Measurements from ENCODE around the gene RFC1. TPM values are rescaled to one million over a fixed set of nuclear protein-coding genes. Genes with fewer than 3 reads are reported as not detected.
"Not testable (repeated sequence)": the region's sequence is repeated elsewhere in the genome, so short reads cannot be mapped to it uniquely, and the experiment has no call there.

The RFC1 gene
- total and polyA plus RNA-seq, 2 donors, result 24.2 to 68.6 TPM

DNA sequence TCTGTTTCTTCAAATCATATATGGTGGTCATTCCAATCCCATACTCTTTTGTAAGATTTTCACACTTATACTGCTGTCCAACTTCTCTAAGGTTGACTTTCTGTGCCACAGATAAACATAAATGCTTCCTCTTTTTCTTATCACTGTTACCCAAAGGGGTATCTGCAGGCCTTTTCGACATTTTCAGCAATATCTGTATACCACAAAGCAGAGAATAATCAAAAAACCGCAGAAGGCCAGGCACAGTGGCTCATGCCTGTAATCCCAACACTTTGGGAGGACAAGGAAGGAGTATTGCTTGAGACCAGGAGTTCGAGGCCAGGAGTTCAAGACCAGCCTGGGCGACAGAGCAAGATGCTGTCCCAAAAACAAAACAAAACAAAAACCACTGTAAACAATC, 3.1 kb upstream of the RFC1 start:
- Histone ChIP-seq H3K4me3 (ENCODE audit: low read depth, low read length) (no peak overlapping the region), H3K27ac (ENCODE audit: low read depth) (no peak overlapping the region), H3K4me1 (ENCODE audit: insufficient read depth) (no peaks in the 10 kb centered on the region), H3K36me3 (ENCODE audit: insufficient read depth) (no peaks in the 10 kb centered on the region)
- WGBS, result 67% methylated on average over 4 of the region's 4 CpGs
- DNase-seq (ENCODE audit: extremely low spot score), result no peak

DNA sequence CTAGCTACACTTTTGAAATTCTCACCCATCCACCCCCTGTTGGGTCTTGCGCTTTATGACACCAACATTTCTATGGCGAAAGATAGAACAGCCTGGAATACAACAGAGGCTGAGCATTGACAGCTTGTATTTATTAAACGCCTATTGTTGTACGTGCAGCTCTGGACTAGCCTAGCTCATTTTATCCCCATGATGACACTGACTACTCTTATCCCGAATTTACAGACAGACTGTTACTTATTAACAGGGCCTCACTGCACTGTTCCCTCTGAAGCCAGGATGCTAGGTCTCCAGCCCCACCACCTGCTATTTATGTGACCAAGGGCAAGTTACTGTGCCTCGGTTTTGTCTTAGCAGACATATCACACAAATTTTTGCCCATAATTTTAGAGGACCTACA, 1.0 kb upstream of the RFC1 start:
- 91% methylated on average over 6 of the region's 6 CpGs for WGBS
- no peak for DNase-seq (ENCODE audit: extremely low spot score)
- H3K36me3 ChIP-seq (ENCODE audit: insufficient read depth), result no peaks in the 10 kb centered on the region
- no peak overlapping the region for H3K27ac ChIP-seq (ENCODE audit: low read depth)
- no peak overlapping the region for H3K4me3 ChIP-seq (ENCODE audit: low read depth, low read length)
- H3K4me1 ChIP-seq (ENCODE audit: insufficient read depth), result no peaks in the 10 kb centered on the region

DNA sequence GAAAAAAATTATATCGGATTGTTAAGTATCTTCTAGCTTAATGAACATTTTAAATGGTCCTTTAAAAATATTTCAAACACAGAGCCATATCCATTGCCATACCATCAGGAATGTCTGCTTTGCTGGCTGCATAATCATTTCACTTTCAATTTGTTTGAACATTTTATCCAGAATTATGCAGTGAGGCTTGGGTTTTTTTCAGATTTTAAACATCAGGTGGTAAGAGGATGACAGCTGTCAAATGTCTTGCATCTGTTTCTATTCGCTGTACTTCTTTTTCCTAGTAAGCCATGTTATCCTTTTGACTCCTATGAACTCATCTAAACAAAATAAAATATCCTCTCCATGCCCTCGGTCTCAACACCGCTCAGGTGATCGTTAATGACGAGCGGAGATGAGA, 802 bp downstream of the RFC1 start:
- H3K36me3 ChIP-seq (ENCODE audit: insufficient read depth), result no peaks in the 10 kb centered on the region
- 7% methylated on average over 7 of the region's 7 CpGs for WGBS
- DNase-seq (ENCODE audit: extremely low spot score), result no peak
- no peak overlapping the region for H3K27ac ChIP-seq (ENCODE audit: low read depth)
- peak overlapping the region; percentile 91 for H3K4me3 ChIP-seq (ENCODE audit: low read depth, low read length)
- H3K4me1 ChIP-seq (ENCODE audit: insufficient read depth), result no peaks in the 10 kb centered on the region

DNA sequence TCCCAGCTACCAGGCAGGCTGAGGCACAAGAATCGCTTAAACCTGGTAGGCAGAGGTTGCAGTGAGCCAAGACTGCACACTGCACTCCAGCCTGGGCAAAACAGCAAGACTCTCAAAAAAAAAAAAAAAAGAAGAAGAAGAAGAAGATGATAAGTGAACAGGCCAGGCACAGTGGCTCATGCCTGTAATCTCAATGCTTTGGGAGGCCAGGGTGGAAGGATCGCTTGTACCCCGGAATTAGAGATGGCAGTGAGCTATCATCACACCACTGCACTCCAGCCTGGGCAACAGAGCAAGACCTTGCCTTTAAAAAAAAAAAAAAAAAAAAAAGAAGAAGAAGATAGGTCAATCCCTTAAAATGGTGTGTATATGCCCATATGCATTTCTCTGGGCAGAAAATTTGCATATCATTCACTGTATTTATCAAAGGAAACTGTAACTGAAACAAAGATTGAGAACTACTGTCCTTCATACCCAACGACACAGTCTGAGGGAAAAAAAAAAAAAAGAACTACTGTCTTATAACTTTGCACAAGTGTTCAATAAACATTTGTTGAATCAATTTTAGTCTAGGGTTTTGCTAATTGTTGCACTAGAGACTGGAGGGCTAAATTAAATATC, 2.3 kb downstream of the RFC1 start:
- WGBS, result 89% methylated on average over 4 of the region's 4 CpGs
- no peak for DNase-seq (ENCODE audit: extremely low spot score)
- no peaks in the 10 kb centered on the region for H3K36me3 ChIP-seq (ENCODE audit: insufficient read depth)

DNA sequence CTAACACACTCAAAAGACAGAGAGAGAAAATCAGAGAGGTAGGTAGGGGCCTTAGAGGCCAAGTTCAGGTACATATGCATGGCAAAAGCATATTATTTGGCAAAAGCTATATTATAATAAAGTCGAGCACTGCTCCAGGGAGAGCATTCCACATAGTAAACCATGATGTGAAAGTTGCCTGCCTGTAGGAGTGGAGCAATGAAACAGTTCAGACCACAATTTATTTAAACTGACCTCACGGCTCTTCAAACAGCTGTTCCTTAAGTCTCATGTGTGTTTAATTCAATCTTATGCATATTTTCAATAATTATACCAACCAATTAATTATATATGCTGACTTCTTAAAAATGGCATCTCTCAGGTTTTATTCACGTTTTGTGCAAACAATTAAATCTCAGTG, 3.3 kb downstream of the RFC1 start:
- no peaks in the 10 kb centered on the region for H3K36me3 ChIP-seq (ENCODE audit: insufficient read depth)
- no peak for DNase-seq (ENCODE audit: extremely low spot score)
- 53% methylated on average over 3 of the region's 3 CpGs for WGBS
- no peaks in the 10 kb centered on the region for H3K4me1 ChIP-seq (ENCODE audit: insufficient read depth)
- no peak overlapping the region for H3K4me3 ChIP-seq (ENCODE audit: low read depth, low read length)
- H3K27ac ChIP-seq (ENCODE audit: low read depth), result no peak overlapping the region

More for the DNA sequence above, 2.3 kb downstream of the RFC1 start:
- Histone ChIP-seq H3K4me1 (ENCODE audit: insufficient read depth) (no peaks in the 10 kb centered on the region), H3K4me3 (ENCODE audit: low read depth, low read length) (no peak overlapping the region), H3K27ac (ENCODE audit: low read depth) (no peak overlapping the region)

DNA sequence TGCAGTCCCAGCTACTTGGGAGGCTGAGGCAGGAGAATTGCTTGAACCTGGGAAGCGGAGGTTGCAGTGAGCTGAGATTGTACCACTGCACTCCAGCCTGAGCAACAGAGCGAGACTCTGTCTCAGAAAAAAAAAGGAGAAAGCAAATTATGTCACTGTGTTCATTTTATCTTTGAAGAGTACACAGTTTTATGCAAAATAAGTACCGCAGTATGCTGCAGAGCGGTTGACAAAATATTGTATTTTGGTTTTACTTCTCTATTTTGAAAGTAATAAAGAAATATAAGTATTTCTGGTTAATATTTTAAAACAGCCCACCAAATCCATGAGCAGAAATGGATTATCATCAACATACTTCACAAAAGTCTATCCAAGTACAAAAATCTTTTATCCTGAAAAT, 5.6 kb downstream of the RFC1 start:
- H3K27ac ChIP-seq (ENCODE audit: low read depth); H3K4me3 ChIP-seq (ENCODE audit: low read depth, low read length); H3K36me3 ChIP-seq (ENCODE audit: insufficient read depth); H3K4me1 ChIP-seq (ENCODE audit: insufficient read depth); DNase-seq (ENCODE audit: extremely low spot score): not testable (repeated sequence)
- 98% methylated on average over 4 of the region's 4 CpGs for WGBS

DNA sequence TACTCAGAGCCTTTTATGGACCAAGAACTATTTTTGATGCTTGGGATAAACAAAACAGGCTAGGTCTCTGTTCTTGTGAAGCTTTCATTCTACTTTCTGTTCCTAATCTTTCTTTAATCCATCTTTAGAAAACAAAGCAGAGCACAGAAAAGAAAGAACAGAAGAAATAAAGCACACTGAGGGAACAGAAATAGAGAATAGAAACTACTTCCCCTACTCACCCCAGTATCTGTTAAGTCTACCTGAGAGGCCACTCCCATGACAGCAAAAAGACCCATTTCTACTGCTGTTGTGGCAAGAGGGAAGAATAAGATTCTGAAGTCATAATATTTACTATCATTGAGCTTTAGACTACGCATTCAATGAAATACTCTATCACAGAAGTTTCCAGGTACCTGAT, 9.2 kb downstream of the RFC1 start:
- Histone ChIP-seq H3K27ac (ENCODE audit: low read depth) (peak overlapping the region; percentile 38), H3K4me3 (ENCODE audit: low read depth, low read length) (no peak overlapping the region), H3K36me3 (ENCODE audit: insufficient read depth) (no peaks in the 10 kb centered on the region), H3K4me1 (ENCODE audit: insufficient read depth) (no peaks in the 10 kb centered on the region)
- no peak for DNase-seq (ENCODE audit: extremely low spot score)
- 80% methylated on average over 1 of the region's 1 CpG for WGBS

DNA sequence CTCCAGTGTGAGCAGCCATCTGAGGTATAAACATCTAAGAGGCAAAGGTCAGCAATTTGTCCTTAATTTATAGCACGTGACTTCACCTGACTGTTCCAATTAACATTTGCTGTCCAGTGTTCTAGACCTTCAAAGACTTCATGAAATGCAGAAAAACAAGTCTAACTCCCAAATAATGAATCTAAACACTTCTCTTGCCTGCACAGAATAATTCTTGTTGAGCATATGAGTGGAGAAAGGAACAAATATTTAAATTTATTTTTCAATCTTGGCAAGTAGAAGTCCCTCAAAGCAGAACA, 12.0 kb downstream of the RFC1 start:
- Histone ChIP-seq H3K4me3 (ENCODE audit: low read depth, low read length) (no peak overlapping the region), H3K27ac (ENCODE audit: low read depth) (peak overlapping the region; percentile 45), H3K4me1 (ENCODE audit: insufficient read depth) (no peaks in the 10 kb centered on the region), H3K36me3 (ENCODE audit: insufficient read depth) (no peaks in the 10 kb centered on the region)
- DNase-seq (ENCODE audit: extremely low spot score), result no peak
- 35% methylated on average over 1 of the region's 1 CpG for WGBS

DNA sequence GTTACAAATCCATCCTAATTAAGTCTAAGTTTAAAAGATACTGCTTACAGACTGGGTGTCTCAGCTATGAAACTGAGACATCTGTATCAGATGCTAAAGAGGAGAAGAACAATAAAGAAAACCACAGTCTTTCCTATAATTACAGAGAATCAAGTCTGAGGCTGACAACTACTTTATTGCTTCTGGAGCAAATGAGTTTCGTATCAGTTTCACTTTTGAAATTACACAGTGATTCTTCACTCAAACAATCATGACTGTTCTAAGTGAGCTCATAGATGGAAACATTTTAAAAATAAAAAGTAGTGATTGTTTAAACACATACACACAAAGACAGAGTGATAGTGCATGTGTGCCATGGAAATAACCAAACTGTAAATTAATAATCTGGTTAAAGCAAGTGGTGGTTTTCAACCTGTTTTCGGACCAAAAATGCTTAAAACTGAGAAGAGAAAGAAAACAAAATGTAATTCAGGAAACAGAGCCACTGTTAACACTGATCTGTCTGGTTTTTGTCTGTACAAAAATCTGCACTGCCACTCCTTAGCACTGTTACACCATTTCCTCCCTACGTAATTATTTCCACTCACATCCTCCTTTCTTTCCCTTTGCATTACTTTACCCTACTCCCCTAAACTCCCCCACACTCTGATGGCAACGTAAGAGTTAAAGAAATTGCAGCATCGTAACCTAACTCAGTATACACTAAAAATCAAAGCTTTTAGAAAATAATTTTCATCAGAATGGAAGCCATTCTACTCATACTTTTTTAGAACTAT, 12.5 kb downstream of the RFC1 start:
- WGBS, result 24% methylated on average over 5 of the region's 5 CpGs
- Histone ChIP-seq H3K4me1 (ENCODE audit: insufficient read depth) (no peaks in the 10 kb centered on the region), H3K36me3 (ENCODE audit: insufficient read depth) (no peaks in the 10 kb centered on the region), H3K27ac (ENCODE audit: low read depth) (peak overlapping the region; percentile 73), H3K4me3 (ENCODE audit: low read depth, low read length) (peak overlapping the region; percentile 35)
- DNase-seq (ENCODE audit: extremely low spot score), result peak; percentile 28

DNA sequence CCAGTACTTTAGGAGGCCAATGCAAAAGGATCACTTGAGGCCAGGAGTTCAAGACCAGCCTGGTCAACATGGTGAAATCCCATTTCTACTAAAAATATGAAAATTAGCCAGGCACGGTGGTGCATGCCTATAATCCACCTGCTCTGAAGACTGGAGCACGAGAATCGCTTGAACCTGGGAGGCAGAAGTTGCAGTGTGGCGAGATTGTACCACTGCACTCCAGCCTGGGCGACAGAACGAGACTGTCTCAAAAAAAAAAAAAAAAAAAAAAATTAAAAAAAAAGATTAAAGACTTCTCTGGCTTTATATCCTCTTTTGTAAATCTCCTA, 13.0 kb downstream of the RFC1 start:
- 67% methylated on average over 6 of the region's 6 CpGs for WGBS

DNA sequence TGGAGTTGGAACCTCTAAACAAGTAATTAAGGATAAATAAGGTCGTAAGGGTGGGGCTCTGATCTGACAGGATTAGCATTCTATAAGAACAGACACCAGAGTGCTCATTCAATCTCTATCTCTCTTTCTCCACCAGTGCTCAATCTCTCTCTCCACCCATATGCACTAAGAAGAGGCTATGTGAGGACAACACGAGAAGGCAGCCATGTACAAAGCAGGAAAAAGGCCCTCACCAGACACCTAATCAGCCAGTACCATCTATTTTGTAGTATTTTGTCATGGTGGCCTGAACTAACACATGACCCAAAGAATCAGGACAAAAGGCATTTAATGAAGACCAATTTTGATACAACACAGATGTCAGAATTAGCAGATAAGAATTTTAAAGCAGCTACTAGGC, 16.8 kb downstream of the RFC1 start:
- WGBS, result 96% methylated on average over 2 of the region's 2 CpGs
- H3K27ac ChIP-seq (ENCODE audit: low read depth), result no peak overlapping the region
- no peaks in the 10 kb centered on the region for H3K36me3 ChIP-seq (ENCODE audit: insufficient read depth)
- no peak for DNase-seq (ENCODE audit: extremely low spot score)
- no peak overlapping the region for H3K4me3 ChIP-seq (ENCODE audit: low read depth, low read length)
- no peaks in the 10 kb centered on the region for H3K4me1 ChIP-seq (ENCODE audit: insufficient read depth)

More for the DNA sequence above, 13.0 kb downstream of the RFC1 start:
- peak overlapping the region; percentile 73 for H3K27ac ChIP-seq (ENCODE audit: low read depth)
- DNase-seq (ENCODE audit: extremely low spot score); H3K4me1 ChIP-seq (ENCODE audit: insufficient read depth); H3K36me3 ChIP-seq (ENCODE audit: insufficient read depth); H3K4me3 ChIP-seq (ENCODE audit: low read depth, low read length): not testable (repeated sequence)

DNA sequence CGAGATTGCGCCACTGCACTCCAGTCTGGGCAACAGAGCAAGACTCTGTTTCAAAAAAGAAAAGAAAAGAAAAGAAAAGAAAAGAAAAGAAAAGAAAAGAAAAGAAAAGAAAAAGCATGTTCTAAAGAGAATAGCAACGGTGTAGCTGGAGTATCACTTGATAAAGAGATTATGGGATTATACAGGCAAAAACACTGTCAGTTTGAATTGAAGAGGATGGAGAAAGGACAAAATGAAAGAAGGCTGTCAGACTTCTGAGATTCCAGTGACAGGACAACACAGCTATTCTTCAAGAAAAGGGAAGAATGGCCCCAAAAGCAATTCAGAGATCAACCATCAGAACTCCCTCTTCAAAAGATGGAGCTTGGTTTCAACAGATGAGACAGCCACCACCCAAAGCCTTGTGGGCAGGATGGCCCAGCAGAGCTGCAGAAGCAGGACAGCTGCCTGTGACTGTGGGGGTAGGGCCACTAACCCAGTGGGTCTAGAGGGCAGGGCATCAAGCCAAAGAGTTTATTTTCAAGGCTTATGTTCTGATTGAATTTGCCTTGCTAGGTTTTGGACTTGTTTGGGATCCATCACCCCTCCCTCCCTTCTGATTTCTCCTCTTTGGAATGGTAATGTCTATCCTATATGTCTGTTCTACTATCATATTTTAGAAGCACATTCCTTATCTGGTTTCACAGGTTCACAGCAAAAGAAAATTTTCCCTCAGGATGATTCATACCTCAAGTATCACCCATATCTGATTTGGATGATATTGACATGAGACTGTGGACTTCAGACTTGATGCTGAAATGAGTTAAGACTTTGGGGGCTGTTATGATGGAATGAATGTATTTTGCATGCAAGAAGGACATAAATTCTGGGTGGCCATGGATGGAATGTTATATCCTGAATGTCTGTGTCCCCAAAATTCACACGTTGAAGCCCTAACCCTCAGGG, 17.5 kb downstream of the RFC1 start:
- H3K27ac ChIP-seq (ENCODE audit: low read depth), result no peak overlapping the region
- WGBS, result 90% methylated on average over 4 of the region's 4 CpGs
- H3K36me3 ChIP-seq (ENCODE audit: insufficient read depth), result no peaks in the 10 kb centered on the region
- H3K4me1 ChIP-seq (ENCODE audit: insufficient read depth), result no peaks in the 10 kb centered on the region
- no peak overlapping the region for H3K4me3 ChIP-seq (ENCODE audit: low read depth, low read length)
- DNase-seq (ENCODE audit: extremely low spot score), result no peak

DNA sequence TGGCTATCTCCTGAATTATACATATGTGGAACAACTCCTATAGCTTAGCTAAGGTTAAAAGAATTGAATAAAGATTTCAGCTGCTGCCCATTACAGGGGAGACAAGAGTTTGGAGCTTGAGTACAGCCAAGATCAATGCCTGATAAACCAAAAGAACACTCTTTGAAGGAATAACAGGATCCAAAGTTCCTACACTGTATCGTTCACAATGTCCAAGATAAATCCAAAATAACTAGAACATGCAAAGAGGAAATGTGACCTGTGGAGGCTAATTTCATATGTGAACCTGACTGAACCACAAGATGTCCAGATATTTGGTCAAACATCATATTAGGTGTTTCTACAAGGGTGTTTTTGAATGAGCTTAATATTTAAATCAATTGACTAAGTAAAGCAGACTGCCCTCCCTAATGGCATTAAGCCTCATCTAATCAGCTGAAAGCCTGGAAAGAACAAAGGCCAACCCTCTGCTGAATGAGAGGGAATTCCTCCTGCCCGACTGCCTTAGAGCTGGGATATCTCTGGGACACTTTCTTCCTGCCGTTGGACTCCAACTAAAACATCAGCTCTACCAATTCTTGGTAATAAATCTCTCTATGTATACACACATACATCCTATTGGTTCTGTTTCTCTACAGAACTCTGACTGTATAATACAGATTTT, 19.2 kb downstream of the RFC1 start:
- 73% methylated on average over 3 of the region's 3 CpGs for WGBS
- Histone ChIP-seq H3K4me1 (ENCODE audit: insufficient read depth) (no peaks in the 10 kb centered on the region), H3K36me3 (ENCODE audit: insufficient read depth) (no peaks in the 10 kb centered on the region), H3K4me3 (ENCODE audit: low read depth, low read length) (no peak overlapping the region), H3K27ac (ENCODE audit: low read depth) (no peak overlapping the region)
- no peak for DNase-seq (ENCODE audit: extremely low spot score)

Data from urinary bladder (tissue), 4 donors.